GM12864 (cell line): Measurements from ENCODE around the gene KRTAP11-1.
A peak's percentile ranks its signal among the peaks of the same experiment; 100 is the strongest.

Source experiments
- DNase-seq: peaks from one replicate; pipeline ENCODE4 v3.0.0-alpha.2; 2011; ENCODE audit warnings: low read depth
- H3K4me3 ChIP-seq: 2 replicates; pipeline ENCODE4 v1.5.1; 2011; ENCODE audit warnings: mild to moderate bottlenecking, low read depth, low read length, control low read depth
- TF ChIP-seq, protein P1 (sequence below): IDR thresholded peaks from 2 replicates; pipeline ENCODE4 v1.5.1; 2011; ENCODE audit warnings: low read depth, mild to moderate bottlenecking, moderate library complexity, low read length, control low read depth, inconsistent platforms; ENCODE audit errors: missing control alignments

Gene KRTAP11-1

GRCh38 chr21:30880914-30881313 is 466 bp downstream of the KRTAP11-1 start:
- TF ChIP-seq, protein P1, sequence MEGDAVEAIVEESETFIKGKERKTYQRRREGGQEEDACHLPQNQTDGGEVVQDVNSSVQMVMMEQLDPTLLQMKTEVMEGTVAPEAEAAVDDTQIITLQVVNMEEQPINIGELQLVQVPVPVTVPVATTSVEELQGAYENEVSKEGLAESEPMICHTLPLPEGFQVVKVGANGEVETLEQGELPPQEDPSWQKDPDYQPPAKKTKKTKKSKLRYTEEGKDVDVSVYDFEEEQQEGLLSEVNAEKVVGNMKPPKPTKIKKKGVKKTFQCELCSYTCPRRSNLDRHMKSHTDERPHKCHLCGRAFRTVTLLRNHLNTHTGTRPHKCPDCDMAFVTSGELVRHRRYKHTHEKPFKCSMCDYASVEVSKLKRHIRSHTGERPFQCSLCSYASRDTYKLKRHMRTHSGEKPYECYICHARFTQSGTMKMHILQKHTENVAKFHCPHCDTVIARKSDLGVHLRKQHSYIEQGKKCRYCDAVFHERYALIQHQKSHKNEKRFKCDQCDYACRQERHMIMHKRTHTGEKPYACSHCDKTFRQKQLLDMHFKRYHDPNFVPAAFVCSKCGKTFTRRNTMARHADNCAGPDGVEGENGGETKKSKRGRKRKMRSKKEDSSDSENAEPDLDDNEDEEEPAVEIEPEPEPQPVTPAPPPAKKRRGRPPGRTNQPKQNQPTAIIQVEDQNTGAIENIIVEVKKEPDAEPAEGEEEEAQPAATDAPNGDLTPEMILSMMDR = no peak
- H3K4me3 ChIP-seq = no peak overlapping the region
- DNase-seq = no peak

GRCh38 chr21:30874526-30874925 is 6.9 kb downstream of the KRTAP11-1 start:
- TF ChIP-seq, protein P1 = no peak
- H3K4me3 ChIP-seq = no peak overlapping the region
- DNase-seq = no peak

- TF ChIP-seq, protein P1 = no peak
- DNase-seq = no peak
- no peak overlapping the region for H3K4me3 ChIP-seq
Measured at GRCh38 chr21:30847627-30848500, 33.5 kb downstream of the KRTAP11-1 start.

GRCh38 chr21:30842990-30843389 is 38.4 kb downstream of the KRTAP11-1 start:
- H3K4me3 ChIP-seq = no peak overlapping the region
- DNase-seq = no peak
- TF ChIP-seq, protein P1 = no peak

GRCh38 chr21:30839304-30839703 is 42.1 kb downstream of the KRTAP11-1 start:
- TF ChIP-seq, protein P1 = peak; percentile 62
- no peak overlapping the region for H3K4me3 ChIP-seq
- no peak for DNase-seq

DNA sequence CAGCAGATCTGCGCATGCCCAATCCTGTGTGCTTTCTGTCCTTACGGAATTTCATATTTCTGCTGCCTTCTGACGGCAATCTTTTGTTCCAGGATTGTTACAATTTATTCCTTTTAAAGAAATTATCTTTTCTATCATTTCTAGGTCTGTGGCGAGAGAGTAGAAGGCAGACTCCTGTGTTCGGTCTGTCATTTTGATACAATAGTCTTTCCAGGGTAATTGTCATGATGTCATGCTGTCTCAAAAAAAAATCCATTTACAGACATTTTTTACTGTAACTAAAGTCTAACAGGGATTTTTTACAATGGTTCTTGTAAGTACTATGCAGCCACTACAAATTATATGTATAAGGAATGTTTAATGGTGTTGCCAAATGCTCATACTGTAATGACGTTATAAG is 42.8 kb downstream of the KRTAP11-1 start:
- DNase-seq = no peak
- TF ChIP-seq, protein P1 = no peak
- H3K4me3 ChIP-seq = no peak overlapping the region
